Putamen (tissue), 1 donor: ENCODE measurements around the gene DGUOK.

Experiments used
- DNase-seq: peaks from one replicate; pipeline ENCODE4 v3.0.0-alpha.2; 2016; ENCODE audit warnings: low spot score

Gene DGUOK

DNA sequence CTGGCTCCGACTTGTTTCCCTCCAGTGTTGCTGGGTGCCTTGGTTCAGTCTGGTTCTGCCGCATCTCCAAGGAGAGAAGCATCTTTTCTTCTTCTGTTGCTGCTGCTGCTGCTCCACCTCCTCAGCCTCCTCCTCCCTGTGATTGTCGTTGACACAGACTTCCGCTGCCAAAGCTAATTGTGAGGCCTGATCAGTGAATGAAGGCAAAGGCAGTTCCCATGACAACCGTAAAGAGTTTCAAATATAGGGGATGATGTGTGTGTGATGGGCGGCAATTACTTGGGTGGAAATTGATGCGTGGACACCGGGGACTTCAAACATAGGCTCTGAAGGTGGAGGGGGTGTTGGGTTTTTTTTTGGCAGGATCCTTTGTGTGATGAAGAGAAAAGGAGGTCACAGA lies 71.8 kb downstream of the DGUOK start:
- DNase-seq: peak; percentile 88

DNA sequence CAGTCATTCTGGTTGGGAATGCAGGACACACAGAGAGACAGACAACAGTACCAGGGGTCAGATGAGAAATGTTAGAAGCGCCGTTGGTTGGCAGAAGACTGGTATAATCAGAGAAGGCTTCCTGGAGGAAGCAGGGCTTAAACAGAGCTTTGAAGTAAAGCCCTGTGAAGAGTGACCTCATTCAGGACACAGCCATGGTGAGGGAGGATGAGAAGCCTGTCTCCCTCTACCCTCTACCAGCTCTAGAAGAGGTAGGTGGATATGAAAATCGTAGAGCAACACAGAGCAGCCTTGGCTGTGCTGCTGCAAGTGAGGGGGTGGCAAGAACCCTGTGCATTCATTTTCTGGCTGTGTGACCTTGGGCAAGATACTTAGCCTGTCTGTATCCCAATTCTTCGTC lies 72.3 kb downstream of the DGUOK start:
- no peak for DNase-seq

- no peak for DNase-seq
Observed at GRCh38 chr2:73999881-74000597, 73.4 kb downstream of the DGUOK start.

DNA sequence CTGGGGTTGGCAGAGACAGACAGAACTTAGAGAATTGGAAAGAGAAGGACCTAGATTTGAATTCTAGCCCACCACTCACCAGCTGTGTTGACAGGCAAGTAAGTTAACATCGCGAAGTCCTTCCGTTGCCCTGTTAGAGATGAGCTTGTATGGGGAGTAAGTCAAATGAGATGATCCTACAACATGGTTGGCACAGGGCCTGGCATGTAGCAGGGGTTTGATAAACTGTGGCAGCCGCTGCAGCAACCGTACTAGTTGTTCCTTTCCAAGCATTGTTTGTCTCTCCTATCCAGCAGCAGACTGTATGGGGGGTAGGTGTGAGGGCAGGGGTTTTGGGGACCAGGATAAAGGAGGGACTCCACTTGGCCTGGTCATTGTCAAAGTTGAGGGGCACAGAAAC lies 74.0 kb downstream of the DGUOK start:
- DNase-seq: no peak

- no peak for DNase-seq
Observed at GRCh38 chr2:74001121-74001520, 74.4 kb downstream of the DGUOK start.

- no peak for DNase-seq
Observed at GRCh38 chr2:74001781-74002504, 75.3 kb downstream of the DGUOK start.

DNA sequence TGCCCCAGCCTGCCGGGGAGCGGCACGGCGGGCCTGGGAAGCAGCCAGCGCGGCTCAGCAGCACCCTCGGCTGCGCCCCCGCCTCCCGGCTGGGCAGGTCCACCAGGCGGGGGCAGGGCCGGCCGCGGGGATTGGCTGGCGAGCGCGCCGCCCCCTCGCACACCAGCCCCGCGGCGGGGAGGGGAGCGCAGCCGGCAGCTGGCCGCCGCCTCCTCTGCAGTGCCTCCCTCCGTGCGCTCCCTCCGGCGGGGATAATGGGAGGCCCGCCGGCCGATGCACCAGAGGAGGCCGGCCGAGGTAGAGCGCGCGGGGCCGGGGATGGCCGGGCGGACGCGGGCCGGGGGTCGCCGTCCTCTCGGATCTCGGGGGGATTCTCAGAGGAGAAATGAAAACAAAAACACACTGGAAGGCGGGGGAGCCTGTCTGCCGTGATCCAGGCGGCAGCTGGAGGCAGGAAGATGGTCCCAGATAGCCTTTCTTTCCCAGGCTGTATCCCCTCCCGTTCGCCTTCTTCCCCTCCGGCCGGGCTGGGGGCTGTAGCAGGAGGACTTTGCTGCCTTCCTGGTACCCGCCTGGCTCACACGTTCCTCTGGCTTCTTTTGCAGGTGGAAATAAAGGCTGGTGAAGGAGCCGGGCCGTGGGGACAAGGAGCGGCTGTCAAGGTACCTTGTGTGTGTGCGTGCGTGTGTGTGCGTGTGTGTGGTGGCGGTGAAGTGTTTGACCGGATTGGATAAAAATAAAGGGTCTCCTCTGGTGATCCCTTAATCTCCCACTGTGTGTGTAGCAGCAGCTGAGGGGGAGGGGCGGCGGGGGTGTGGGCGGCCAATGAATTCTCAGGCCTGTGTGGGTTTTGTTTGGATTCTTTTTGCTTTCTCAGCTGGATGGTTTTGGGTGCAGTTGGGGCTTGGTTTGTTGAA lies 76.1 kb downstream of the DGUOK start:
- DNase-seq: peak; percentile 92

- DNase-seq: peak; percentile 83
Observed at GRCh38 chr2:74003494-74004211, 77.0 kb downstream of the DGUOK start.

GRCh38 chr2:74004212-74005182 lies 77.8 kb downstream of the DGUOK start:
- DNase-seq: no peak

GRCh38 chr2:74005786-74006185 lies 79.1 kb downstream of the DGUOK start:
- DNase-seq: no peak

DNA sequence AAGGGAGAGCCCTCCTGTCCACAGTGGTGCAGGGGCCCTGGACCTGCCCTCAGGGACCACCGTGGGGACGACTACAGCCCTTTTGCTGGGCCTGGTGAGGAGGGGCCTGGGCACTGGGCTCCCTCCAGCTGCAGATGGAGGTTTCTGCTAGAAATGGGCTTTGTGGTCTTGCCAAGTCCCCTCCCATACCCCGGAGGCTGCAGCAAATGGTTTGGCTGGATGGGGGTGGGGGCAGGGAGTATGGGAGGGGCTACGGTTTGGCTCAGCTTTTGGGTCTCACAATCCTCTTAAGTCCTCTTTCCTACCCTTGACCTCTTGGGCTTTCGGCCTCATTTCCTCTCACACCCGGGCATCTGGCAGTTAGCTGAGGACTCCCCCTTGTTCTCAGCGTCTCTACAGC lies 79.8 kb downstream of the DGUOK start:
- DNase-seq: peak; percentile 58

GRCh38 chr2:74007121-74007520 lies 80.4 kb downstream of the DGUOK start:
- no peak for DNase-seq

- DNase-seq: no peak
Observed at GRCh38 chr2:74007711-74008110, 81.0 kb downstream of the DGUOK start.
